GM21576 (cell line): ENCODE measurements around the gene BRD8.

Experiments
- ATAC-seq: cut with Tn5 transposase; IDR thresholded peaks from one replicate; pipeline ENCODE4 v1.9.1; 2021; ENCODE audit warnings: mild to moderate bottlenecking, moderate library complexity; ENCODE audit not compliant: unreplicated experiment

Gene BRD8

DNA sequence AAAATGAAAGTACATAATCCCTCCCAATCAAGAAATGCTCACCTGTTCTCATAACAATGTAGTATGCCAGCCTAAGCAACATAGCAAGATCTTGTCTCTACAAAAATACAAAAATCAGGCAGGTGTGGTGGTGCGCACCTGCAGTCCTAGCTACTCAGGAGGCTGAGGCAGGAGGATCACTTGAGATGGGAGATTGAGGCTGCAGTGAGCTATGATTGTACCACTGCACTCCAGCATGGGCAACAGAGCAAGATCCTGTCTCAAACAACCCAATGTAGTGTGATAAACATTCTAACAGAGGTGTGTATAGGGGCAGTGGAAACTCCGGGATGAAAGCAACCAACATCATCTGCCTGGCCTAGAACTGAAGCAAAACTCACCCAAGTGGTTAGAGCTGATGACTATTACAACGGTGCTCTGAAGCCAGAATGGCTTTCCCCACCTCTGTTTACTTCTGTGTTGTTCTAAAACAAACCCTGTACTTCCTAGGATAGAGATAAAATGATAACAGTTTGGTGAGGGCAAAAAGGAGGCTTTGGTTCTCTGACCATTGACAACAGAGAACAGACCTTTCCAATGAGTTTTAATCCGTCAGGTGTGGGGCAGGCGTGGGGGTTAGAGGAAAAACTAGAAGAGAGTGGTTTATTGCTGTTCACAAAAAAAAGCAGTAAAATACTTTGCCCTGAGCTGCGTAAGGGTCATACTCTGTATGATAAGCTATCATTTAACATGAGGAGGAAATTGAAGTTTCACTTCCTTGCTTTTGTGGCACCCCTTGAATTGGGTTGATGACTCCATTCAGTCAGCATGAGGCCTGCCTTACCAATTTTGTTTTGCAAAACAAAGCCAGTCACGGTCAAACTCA, 75.7 kb downstream of the BRD8 start:
- no peak for ATAC-seq

DNA sequence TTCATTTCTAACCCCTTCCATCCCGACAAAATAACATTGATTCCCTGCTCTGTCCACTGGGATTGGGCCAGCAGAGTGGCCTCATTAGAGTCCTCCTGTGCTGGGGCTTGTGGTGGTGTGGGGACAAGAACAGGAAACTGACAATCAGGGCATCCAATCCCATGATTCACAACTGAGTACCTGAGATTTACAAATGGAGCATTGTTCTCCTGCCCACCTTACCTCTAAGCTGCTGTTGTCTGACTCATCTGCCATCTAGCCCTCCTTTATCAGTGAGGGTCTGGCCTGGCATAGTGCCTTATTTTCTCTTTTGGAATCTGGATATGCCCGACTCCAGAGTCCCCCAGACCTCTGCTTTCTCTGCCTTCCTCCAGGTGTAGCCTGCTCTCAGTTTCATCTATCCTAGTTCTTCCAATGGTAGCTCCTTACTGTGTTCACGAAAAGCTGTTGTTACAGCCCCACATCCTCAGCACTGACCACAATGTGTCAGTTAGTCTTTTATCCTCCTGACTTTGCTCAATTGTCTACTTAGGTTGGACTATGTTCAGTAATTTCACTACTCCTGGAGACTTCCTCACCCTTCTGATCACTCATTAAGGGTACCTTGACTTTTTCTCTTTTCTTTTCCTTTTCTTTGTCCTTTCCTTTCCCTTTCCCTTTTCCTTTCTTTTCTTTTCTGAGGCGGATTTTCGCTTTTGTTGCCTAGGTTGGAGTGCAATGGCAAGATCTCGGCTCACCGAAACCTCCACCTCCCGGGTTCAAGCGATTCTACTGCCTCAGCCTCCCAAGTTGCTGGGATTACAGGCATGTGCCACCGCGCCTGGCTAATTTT, 81.2 kb downstream of the BRD8 start:
- ATAC-seq, result no peak

GRCh38 chr5:138096363-138096762, 82.1 kb downstream of the BRD8 start:
- ATAC-seq, result no peak

- ATAC-seq, result no peak
Observed at GRCh38 chr5:138095100-138095907, 83.1 kb downstream of the BRD8 start.

- no peak for ATAC-seq
Observed at GRCh38 chr5:138093036-138093435, 85.4 kb downstream of the BRD8 start.

GRCh38 chr5:138092301-138092700, 86.1 kb downstream of the BRD8 start:
- no peak for ATAC-seq

GRCh38 chr5:138091685-138092084, 86.7 kb downstream of the BRD8 start:
- ATAC-seq, result no peak
